K562 (cell line): ENCODE measurements around the gene LAMTOR4. TPM values are rescaled to one million over a fixed set of nuclear protein-coding genes. Genes with fewer than 3 reads are reported as not detected.
A peak's percentile ranks its signal among the peaks of the same experiment; 100 is the strongest.

Source experiments
- CSDE1 ChIP-seq, 2 experiments: fragments of 450-650 bp; IDR thresholded peaks; 2 replicates each; pipeline ENCODE4 v1.6.1; 2016; ENCODE audit warnings: mild to moderate bottlenecking in 1 of 2
- DIDO1 ChIP-seq: fragments of 450-650 bp; IDR thresholded peaks from 2 replicates; pipeline ENCODE4 v1.6.1; 2016; ENCODE audit warnings: low read depth, missing biosample characterization, missing genetic modification characterization
- EP400 ChIP-seq: fragments of 450-650 bp; IDR thresholded peaks from 2 replicates; pipeline ENCODE4 v1.6.1; 2017; ENCODE audit warnings: antibody characterized with exemption, mild to moderate bottlenecking, moderate library complexity
- HMGN3 ChIP-seq: IDR thresholded peaks from 2 replicates; pipeline ENCODE4 v1.6.1; 2011; ENCODE audit warnings: borderline replicate concordance, low read depth, mild to moderate bottlenecking, mixed read lengths, low read length; ENCODE audit not compliant: insufficient read length; ENCODE audit errors: extremely low read depth
- JUN ChIP-seq, 2 experiments: sonication (generic) in 1 of 2; formaldehyde crosslinking in 1 of 2; IDR thresholded peaks; 2 replicates each; pipeline versions ENCODE4 v1.6.1 to v1.8.0; 2012 to 2022; ENCODE audit warnings: borderline replicate concordance in 2 of 2, mild to moderate bottlenecking in 2 of 2, improper control_type of control experiment in 1 of 2, low read depth in 1 of 2, low read length in 1 of 2, missing genetic modification reagents in 1 of 2
- KAT7 ChIP-seq: sonication (generic); formaldehyde crosslinking; IDR thresholded peaks from 2 replicates; pipeline ENCODE4 v1.8.0; 2022; ENCODE audit warnings: missing genetic modification reagents, mild to moderate bottlenecking, borderline replicate concordance
- LEF1 ChIP-seq: fragments of 450-650 bp; IDR thresholded peaks from 2 replicates; pipeline ENCODE4 v1.6.1; 2016; ENCODE audit warnings: mild to moderate bottlenecking
- MBD2 ChIP-seq: sonication (generic); IDR thresholded peaks from 2 replicates; pipeline ENCODE4 v1.6.1; 2016; ENCODE audit warnings: low read depth, borderline replicate concordance
- NR4A1 ChIP-seq, 2 experiments: fragments of 250-450 bp in 1 of 2; fragments of 450-650 bp in 1 of 2; sonication (Bioruptor Pico) in 1 of 2; IDR thresholded peaks; 2 replicates each; pipeline versions ENCODE4 v1.4.0 to v1.6.1; 2016 to 2020; ENCODE audit warnings: mild to moderate bottlenecking in 2 of 2, missing compliant biosample characterization in 1 of 2, missing genetic modification characterization in 1 of 2, moderate library complexity in 1 of 2
- NRF1 ChIP-seq, 2 experiments: fragments of 450-650 bp; IDR thresholded peaks in 1 of 2; conservative IDR thresholded peaks in 1 of 2; 2 replicates each; pipeline ENCODE4 v1.6.1; 2014; ENCODE audit warnings: mild to moderate bottlenecking in 2 of 2
- POLR2A ChIP-seq: fragments of 450-650 bp; conservative IDR thresholded peaks from 2 replicates; pipeline ENCODE4 v1.6.1; 2016
- YY1 ChIP-seq, 3 experiments: IDR thresholded peaks; 2 replicates each; pipeline ENCODE4 v1.6.1; 2011; ENCODE audit warnings: low read length in 2 of 3, mild to moderate bottlenecking in 2 of 3, moderate library complexity in 2 of 3, borderline replicate concordance in 1 of 3, control low read depth in 1 of 3, low read depth in 1 of 3; ENCODE audit not compliant: insufficient read depth in 3 of 3, insufficient replicate concordance in 2 of 3, control insufficient read depth in 1 of 3, insufficient read length in 1 of 3; ENCODE audit errors: extremely low read depth in 1 of 3
- ZBTB43 ChIP-seq: sonication (generic); formaldehyde crosslinking; IDR thresholded peaks from 2 replicates; pipeline ENCODE4 v1.8.0; 2023; ENCODE audit warnings: mild to moderate bottlenecking, missing genetic modification reagents
- ZC3H11A ChIP-seq: IDR thresholded peaks from 2 replicates; pipeline ENCODE4 v1.6.1; 2012; ENCODE audit warnings: low read depth, low read length, improper control_type of control experiment
- ZNF280A ChIP-seq: fragments of 450-650 bp; IDR thresholded peaks from 2 replicates; pipeline ENCODE4 v1.6.1; 2018; ENCODE audit warnings: mild to moderate bottlenecking, low read depth; ENCODE audit not compliant: partially characterized antibody
- ZNF551 ChIP-seq: fragments of 250-450 bp; sonication (Bioruptor Pico); IDR thresholded peaks from 2 replicates; pipeline ENCODE4 v1.5.0; 2021; ENCODE audit warnings: mild to moderate bottlenecking, moderate library complexity
- polyA plus RNA-seq, 8 experiments: library from polyadenylated mRNA; depleted of rRNA in 4 of 8; stranded (reverse) in 5 of 8; unstranded in 3 of 8; fragments of >200 nt; fragmentation: Nextera tagmentation in 2 of 8; fragmentation: Illumina TruSeq in 1 of 8; extraction: Ambion mirVana in 2 of 8; extraction: Trizol in 1 of 8; gene quantifications; 2 replicates each; pipeline versions ENCODE4 v1.2.1 to v1.2.3, GENCODE V29; 2011 to 2014; ENCODE audit warnings: inconsistent platforms in 1 of 8, missing spikeins in 1 of 8
- total RNA-seq, 7 experiments: library from RNA; depleted of rRNA in 6 of 7; stranded (reverse); fragments of >200 nt in 6 of 7; fragmentation: Illumina TruSeq in 2 of 7; extraction: Trizol in 2 of 7; gene quantifications; 2 replicates each; pipeline versions ENCODE4 v1.2.1 to v1.2.3, GENCODE V29; 2011 to 2021; ENCODE audit warnings: low replicate concordance in 1 of 7
- TF ChIP-seq, protein P1 (sequence below): sonication (generic); formaldehyde crosslinking; IDR thresholded peaks from 2 replicates; pipeline ENCODE4 v1.8.0; 2022; ENCODE audit warnings: mild to moderate bottlenecking, missing genetic modification reagents

The LAMTOR4 gene
- total and polyA plus RNA-seq, 9 of the 15 experiments (the other 6 are each of a cell fraction or from before 2014, with no cell fraction given) = 79.6 to 314 (median 195) TPM

- peak; percentile 98 to 99 (median 99) for TF ChIP-seq YY1 (IDR thresholded peaks at IDR 0.05; ENCODE audit: borderline replicate concordance in 1 of 3, control insufficient read depth in 1 of 3, extremely low read depth in 1 of 3, insufficient read depth in 3 of 3, insufficient read length in 1 of 3, insufficient replicate concordance in 2 of 3, low read depth in 1 of 3, low read length in 2 of 3)
- TF ChIP-seq NRF1 (conservative IDR thresholded peaks at IDR 0.05 in 1 of 2, IDR thresholded peaks at IDR 0.05 in 1 of 2) = peak; percentile 98
- no peak for TF ChIP-seq NR4A1 (CRISPR knock-in tag; IDR thresholded peaks at IDR 0.05)
- peak; percentile 66; the same call in 1 of the 2 replicates for TF ChIP-seq NR4A1 (tag; IDR thresholded peaks at IDR 0.05)
- TF ChIP-seq DIDO1 (tag) = peak; percentile 66
- peak; percentile 93 for TF ChIP-seq POLR2A
- TF ChIP-seq, protein P1, sequence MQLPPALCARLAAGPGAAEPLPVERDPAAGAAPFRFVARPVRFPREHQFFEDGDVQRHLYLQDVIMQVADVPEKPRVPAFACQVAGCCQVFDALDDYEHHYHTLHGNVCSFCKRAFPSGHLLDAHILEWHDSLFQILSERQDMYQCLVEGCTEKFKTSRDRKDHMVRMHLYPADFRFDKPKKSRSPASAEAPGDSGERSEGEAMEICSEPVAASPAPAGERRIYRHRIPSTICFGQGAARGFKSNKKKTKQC (CRISPR knock-in tag) = peak; percentile 77
- peak; percentile 94; the same call in 1 of the 2 replicates for TF ChIP-seq KAT7
- TF ChIP-seq CSDE1 (IDR thresholded peaks at IDR 0.05) = peak in 1 of 2 experiments; percentile 95; a peak in 2 of 4 replicates
- TF ChIP-seq EP400 = peak; percentile 87
- no peak for TF ChIP-seq ZNF551
- no peak for TF ChIP-seq ZNF280A
- TF ChIP-seq MBD2 = peak; percentile 61
- TF ChIP-seq ZC3H11A = peak; percentile 62; the same call in 1 of the 2 replicates
- peak; percentile 56; the same call in 1 of the 2 replicates for TF ChIP-seq LEF1
- 0 out of 2 replicates have a peak, but pooled peaks have one; percentile 55 for TF ChIP-seq JUN (IDR thresholded peaks at IDR 0.05; ENCODE audit: borderline replicate concordance, low read depth, low read length)
- TF ChIP-seq JUN (CRISPR knock-in tag; IDR thresholded peaks at IDR 0.05; ENCODE audit: borderline replicate concordance) = no peak
- peak; percentile 24 for TF ChIP-seq HMGN3
- 0 out of 2 replicates have a peak, but pooled peaks have one; percentile 24 for TF ChIP-seq ZBTB43 (CRISPR knock-in tag)
These were observed 29.4 kb upstream of the LAMTOR4 start, which contains the start of the genes CNPY4 and TAF6 (continued) for GRCh38 chr7:100119072-100119969.
